Panc1 (cell line): ENCODE data around the gene RANBP1. TPM values are rescaled to one million over a fixed set of nuclear protein-coding genes. Genes with fewer than 3 reads are reported as not detected.

Source experiments
- ATAC-seq: fragments of 200-7000 bp; cut with Tn5 transposase; 2 replicates; pipeline ENCODE4 v1.9.1; 2020; ENCODE audit warnings: mild to moderate bottlenecking, moderate library complexity
- BruUV-seq: library from RNA; stranded (reverse); fragments of 400-500 nt; replicated peaks from 2 replicates; lab custom pipeline; 2021; lab: Mats Ljungman, UMichigan
- CTCF ChIA-PET: fragments of 300-600 bp; sonication (Branson Sonifier 250); formaldehyde crosslinking; loops from one replicate; lab custom pipeline; 2022; ENCODE audit warnings: antibody characterized with exemption; lab: Charles Lee
- POLR2A ChIA-PET: fragments of 300-600 bp; sonication (Branson Sonifier 250); formaldehyde crosslinking; loops from one replicate; lab custom pipeline; 2022; ENCODE audit warnings: antibody characterized with exemption; lab: Charles Lee
- DNase-seq: peaks from one replicate; pipeline ENCODE4 v3.0.0-alpha.2; 2010; ENCODE audit warnings: low read depth, low spot score
- H3K27ac ChIP-seq: 2 replicates; pipeline ENCODE4 v1.5.1; 2011; ENCODE audit warnings: mild to moderate bottlenecking, low read length, inconsistent platforms
- H3K27me3 ChIP-seq: fragments of 200-500 bp; sonication (Bioruptor generic); 2 replicates; pipeline ENCODE4 v1.6.0; 2014; ENCODE audit warnings: low read length, inconsistent platforms; ENCODE audit not compliant: control insufficient read depth, insufficient read depth
- H3K36me3 ChIP-seq: fragments of 200-500 bp; sonication (Bioruptor generic); 2 replicates; pipeline ENCODE4 v1.5.1; 2014; ENCODE audit warnings: inconsistent platforms, mild to moderate bottlenecking, low read length, moderate library complexity; ENCODE audit not compliant: control insufficient read depth, insufficient read depth
- H3K4me1 ChIP-seq: 2 replicates; pipeline ENCODE4 v1.5.1; 2011; ENCODE audit warnings: inconsistent platforms, mild to moderate bottlenecking, low read length, moderate library complexity; ENCODE audit not compliant: control insufficient read depth, insufficient read depth
- H3K4me3 ChIP-seq, 2 experiments: 2 replicates each; pipeline ENCODE4 v1.5.1; 2011 to 2012; ENCODE audit warnings: low read depth in 2 of 2, low read length in 2 of 2, mild to moderate bottlenecking in 2 of 2, inconsistent platforms in 1 of 2, moderate library complexity in 1 of 2
- H3K9me3 ChIP-seq: fragments of 200-500 bp; sonication (Bioruptor generic); 2 replicates; pipeline ENCODE4 v1.5.1; 2014; ENCODE audit warnings: low read depth, mild to moderate bottlenecking, inconsistent platforms, low read length, moderate library complexity; ENCODE audit not compliant: control insufficient read depth, insufficient read depth
- POLR2AphosphoS5 ChIP-seq: IDR thresholded peaks from 2 replicates; pipeline ENCODE4 v1.6.1; 2012; ENCODE audit warnings: mild to moderate bottlenecking, low read depth, low read length, moderate library complexity
- SIN3A ChIP-seq: IDR thresholded peaks from 2 replicates; pipeline ENCODE4 v1.6.1; 2012; ENCODE audit warnings: low read depth, mild to moderate bottlenecking, low read length, moderate library complexity, borderline replicate concordance; ENCODE audit not compliant: insufficient read depth
- TCF7L2 ChIP-seq: IDR thresholded peaks from 2 replicates; pipeline ENCODE4 v1.6.1; 2011; ENCODE audit warnings: mild to moderate bottlenecking, low read depth, low read length, inconsistent platforms
- in situ Hi-C: cut with HindIII; loops from 2 replicates; pipeline ENCODE4 v1.10.0; 2016; ENCODE audit warnings: low sequenced_read_pairs, low pct_unique_long_range_greater_than_20kb
- intact Hi-C: fragments of 100-400 bp; cut with micrococcal nuclease; formaldehyde crosslinking; loops from one replicate; pipeline ENCODE4 v1.10.0; 2022; ENCODE audit not compliant: unreplicated experiment
- total RNA-seq: library from RNA; stranded (reverse); gene quantifications from one replicate; pipeline ENCODE4 v1.2.1, GENCODE V29; 2021; ENCODE audit not compliant: unreplicated experiment
- TF ChIP-seq, protein P1 (sequence below), 2 experiments: IDR thresholded peaks; 2 replicates each; pipeline ENCODE4 v1.6.1; 2011 to 2012; ENCODE audit warnings: low read depth in 2 of 2, control low read depth in 1 of 2, low read length in 1 of 2, mild to moderate bottlenecking in 1 of 2, moderate library complexity in 1 of 2; ENCODE audit not compliant: insufficient read depth in 1 of 2
- TF ChIP-seq, protein P2 (sequence below): fragments of 450-650 bp; IDR thresholded peaks from 2 replicates; pipeline ENCODE4 v1.5.1; 2017; ENCODE audit warnings: mild to moderate bottlenecking

RANBP1 gene
- total RNA-seq, 1 experiment from 2014 or later: 232 TPM

DNA sequence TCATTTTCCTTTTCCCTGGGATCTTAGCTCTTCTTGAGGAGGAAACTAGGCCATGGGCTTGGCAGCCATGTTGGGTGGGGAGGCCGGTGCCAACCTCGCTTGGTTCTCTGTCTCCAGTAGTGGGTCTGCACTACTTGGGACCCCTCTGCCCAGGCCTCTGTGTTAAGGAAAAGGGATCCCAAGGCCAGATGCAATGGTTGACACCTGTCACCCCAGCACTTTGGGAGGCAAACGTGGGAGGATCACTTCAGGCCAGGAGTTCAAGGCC, 13.8 kb downstream of the RANBP1 start:
- no peak for TF ChIP-seq SIN3A
- TF ChIP-seq, protein P1, sequence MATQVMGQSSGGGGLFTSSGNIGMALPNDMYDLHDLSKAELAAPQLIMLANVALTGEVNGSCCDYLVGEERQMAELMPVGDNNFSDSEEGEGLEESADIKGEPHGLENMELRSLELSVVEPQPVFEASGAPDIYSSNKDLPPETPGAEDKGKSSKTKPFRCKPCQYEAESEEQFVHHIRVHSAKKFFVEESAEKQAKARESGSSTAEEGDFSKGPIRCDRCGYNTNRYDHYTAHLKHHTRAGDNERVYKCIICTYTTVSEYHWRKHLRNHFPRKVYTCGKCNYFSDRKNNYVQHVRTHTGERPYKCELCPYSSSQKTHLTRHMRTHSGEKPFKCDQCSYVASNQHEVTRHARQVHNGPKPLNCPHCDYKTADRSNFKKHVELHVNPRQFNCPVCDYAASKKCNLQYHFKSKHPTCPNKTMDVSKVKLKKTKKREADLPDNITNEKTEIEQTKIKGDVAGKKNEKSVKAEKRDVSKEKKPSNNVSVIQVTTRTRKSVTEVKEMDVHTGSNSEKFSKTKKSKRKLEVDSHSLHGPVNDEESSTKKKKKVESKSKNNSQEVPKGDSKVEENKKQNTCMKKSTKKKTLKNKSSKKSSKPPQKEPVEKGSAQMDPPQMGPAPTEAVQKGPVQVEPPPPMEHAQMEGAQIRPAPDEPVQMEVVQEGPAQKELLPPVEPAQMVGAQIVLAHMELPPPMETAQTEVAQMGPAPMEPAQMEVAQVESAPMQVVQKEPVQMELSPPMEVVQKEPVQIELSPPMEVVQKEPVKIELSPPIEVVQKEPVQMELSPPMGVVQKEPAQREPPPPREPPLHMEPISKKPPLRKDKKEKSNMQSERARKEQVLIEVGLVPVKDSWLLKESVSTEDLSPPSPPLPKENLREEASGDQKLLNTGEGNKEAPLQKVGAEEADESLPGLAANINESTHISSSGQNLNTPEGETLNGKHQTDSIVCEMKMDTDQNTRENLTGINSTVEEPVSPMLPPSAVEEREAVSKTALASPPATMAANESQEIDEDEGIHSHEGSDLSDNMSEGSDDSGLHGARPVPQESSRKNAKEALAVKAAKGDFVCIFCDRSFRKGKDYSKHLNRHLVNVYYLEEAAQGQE (IDR thresholded peaks at IDR 0.05; ENCODE audit: insufficient read depth in 1 of 2, low read depth in 2 of 2, low read length in 1 of 2): no peak
- TF ChIP-seq, protein P2, sequence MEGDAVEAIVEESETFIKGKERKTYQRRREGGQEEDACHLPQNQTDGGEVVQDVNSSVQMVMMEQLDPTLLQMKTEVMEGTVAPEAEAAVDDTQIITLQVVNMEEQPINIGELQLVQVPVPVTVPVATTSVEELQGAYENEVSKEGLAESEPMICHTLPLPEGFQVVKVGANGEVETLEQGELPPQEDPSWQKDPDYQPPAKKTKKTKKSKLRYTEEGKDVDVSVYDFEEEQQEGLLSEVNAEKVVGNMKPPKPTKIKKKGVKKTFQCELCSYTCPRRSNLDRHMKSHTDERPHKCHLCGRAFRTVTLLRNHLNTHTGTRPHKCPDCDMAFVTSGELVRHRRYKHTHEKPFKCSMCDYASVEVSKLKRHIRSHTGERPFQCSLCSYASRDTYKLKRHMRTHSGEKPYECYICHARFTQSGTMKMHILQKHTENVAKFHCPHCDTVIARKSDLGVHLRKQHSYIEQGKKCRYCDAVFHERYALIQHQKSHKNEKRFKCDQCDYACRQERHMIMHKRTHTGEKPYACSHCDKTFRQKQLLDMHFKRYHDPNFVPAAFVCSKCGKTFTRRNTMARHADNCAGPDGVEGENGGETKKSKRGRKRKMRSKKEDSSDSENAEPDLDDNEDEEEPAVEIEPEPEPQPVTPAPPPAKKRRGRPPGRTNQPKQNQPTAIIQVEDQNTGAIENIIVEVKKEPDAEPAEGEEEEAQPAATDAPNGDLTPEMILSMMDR: no peak
- no peak for TF ChIP-seq TCF7L2
- no peak for TF ChIP-seq POLR2AphosphoS5
- Histone ChIP-seq H3K4me3 (no peak overlapping the region), H3K27me3 (no peaks in the 10 kb centered on the region), H3K36me3 (peaks cover 2% of the 10 kb centered on the region; the same call in 1 of the 2 replicates), H3K4me1 (no peaks in the 10 kb centered on the region; the same call in 1 of the 2 replicates), H3K27ac (no peak overlapping the region), H3K9me3 (no peaks in the 10 kb centered on the region)
- in situ Hi-C loops: no loop called here
- BruUV-seq: no TSS peak
- DNase-seq (no peak), ATAC-seq (no peak)
- intact Hi-C loops: no loop called here
- CTCF ChIA-PET: no interaction called here
- POLR2A ChIA-PET: no interaction called here

DNA sequence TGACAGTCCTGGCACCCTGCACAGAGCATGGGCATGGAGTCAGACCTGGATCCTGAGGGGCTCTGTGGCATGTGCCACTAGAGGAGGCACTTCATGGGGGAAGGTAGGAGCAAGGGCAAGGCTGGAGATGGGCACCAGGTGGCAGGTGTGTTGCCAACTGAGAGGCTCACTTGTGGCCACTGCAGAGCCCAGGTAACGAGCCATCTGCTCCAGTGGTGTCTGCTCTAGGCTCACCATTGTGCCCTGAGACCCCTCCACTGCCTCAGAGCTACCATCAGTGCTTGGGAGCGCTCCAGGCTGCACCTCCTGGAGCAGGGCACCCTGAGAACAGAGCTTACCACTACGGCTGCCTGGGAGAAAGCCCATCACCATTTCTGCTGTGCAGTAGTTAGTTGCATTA, 14.4 kb downstream of the RANBP1 start:
- intact Hi-C loops: no loop called here
- POLR2A ChIA-PET: no interaction called here
- H3K27me3 ChIP-seq: no peaks in the 10 kb centered on the region
- no TSS peak for BruUV-seq
- in situ Hi-C loops: no loop called here
- no peak overlapping the region for H3K4me3 ChIP-seq
- H3K27ac ChIP-seq: no peak overlapping the region
- no peak for TF ChIP-seq TCF7L2
- TF ChIP-seq, protein P1 (IDR thresholded peaks at IDR 0.05; ENCODE audit: insufficient read depth in 1 of 2, low read depth in 2 of 2, low read length in 1 of 2): no peak
- TF ChIP-seq, protein P2: no peak
- TF ChIP-seq SIN3A: no peak
- TF ChIP-seq POLR2AphosphoS5: no peak
- H3K9me3 ChIP-seq: no peaks in the 10 kb centered on the region
- peaks cover 2% of the 10 kb centered on the region; the same call in 1 of the 2 replicates for H3K36me3 ChIP-seq
- ATAC-seq: no peak; the same call in 1 of the 2 replicates
- CTCF ChIA-PET: no interaction called here
- H3K4me1 ChIP-seq: no peaks in the 10 kb centered on the region; the same call in 1 of the 2 replicates
- no peak for DNase-seq
